HEK293T (cell line): ENCODE measurements around the gene OOSP3.

Experiments
- CTCF ChIA-PET: fragments of 350-600 bp; formaldehyde crosslinking; extraction: SDS; loops from one replicate; lab custom pipeline; 2021; ENCODE audit warnings: antibody characterized with exemption, inconsistent platforms; lab: Yijun Ruan, JAX
- POLR2A ChIA-PET: fragments of 350-600 bp; formaldehyde crosslinking; extraction: SDS; loops from one replicate; lab custom pipeline; 2020; ENCODE audit warnings: antibody characterized with exemption, inconsistent platforms; lab: Yijun Ruan, JAX
- DNase-seq: peaks from one replicate; pipeline ENCODE4 v3.0.0; 2012; ENCODE audit warnings: mixed read lengths; ENCODE audit errors: extremely low spot score
- ARNT ChIP-seq: fragments of 450-650 bp; IDR thresholded peaks from 2 replicates; pipeline ENCODE4 v1.6.1; 2017; ENCODE audit warnings: mild to moderate bottlenecking
- BHLHE40 ChIP-seq: fragments of 450-650 bp; IDR thresholded peaks from 2 replicates; pipeline ENCODE4 v1.6.1; 2016; ENCODE audit warnings: mild to moderate bottlenecking, moderate library complexity, borderline replicate concordance
- CTBP1 ChIP-seq: fragments of 450-650 bp; IDR thresholded peaks from 2 replicates; pipeline ENCODE4 v1.6.1; 2016; ENCODE audit warnings: borderline replicate concordance
- ELF4 ChIP-seq: fragments of 450-650 bp; IDR thresholded peaks from 2 replicates; pipeline ENCODE4 v1.6.1; 2017; ENCODE audit warnings: antibody characterized with exemption
- FOXA1 ChIP-seq: fragments of 450-650 bp; IDR thresholded peaks from 2 replicates; pipeline ENCODE4 v1.6.1; 2016; ENCODE audit warnings: mild to moderate bottlenecking
- FOXK2 ChIP-seq: fragments of 450-650 bp; IDR thresholded peaks from 2 replicates; pipeline ENCODE4 v1.6.1; 2016; ENCODE audit warnings: mild to moderate bottlenecking
- FOXM1 ChIP-seq: fragments of 450-650 bp; IDR thresholded peaks from 2 replicates; pipeline ENCODE4 v1.6.1; 2017; ENCODE audit warnings: mild to moderate bottlenecking, borderline replicate concordance
- HDGF ChIP-seq: fragments of 450-650 bp; IDR thresholded peaks from 2 replicates; pipeline ENCODE4 v1.6.1; 2017; ENCODE audit warnings: antibody characterized with exemption, borderline replicate concordance
- L3MBTL2 ChIP-seq: fragments of 450-650 bp; conservative IDR thresholded peaks from 2 replicates; pipeline ENCODE4 v1.6.1; 2016; ENCODE audit warnings: mild to moderate bottlenecking
- LEF1 ChIP-seq: fragments of 450-650 bp; IDR thresholded peaks from 2 replicates; pipeline ENCODE4 v1.6.1; 2017; ENCODE audit warnings: mild to moderate bottlenecking, borderline replicate concordance
- NFRKB ChIP-seq: fragments of 450-650 bp; IDR thresholded peaks from 2 replicates; pipeline ENCODE4 v1.6.1; 2016; ENCODE audit warnings: mild to moderate bottlenecking, moderate library complexity
- PKNOX1 ChIP-seq: fragments of 450-650 bp; IDR thresholded peaks from 2 replicates; pipeline ENCODE4 v1.6.1; 2016
- SP1 ChIP-seq: fragments of 450-650 bp; IDR thresholded peaks from 2 replicates; pipeline ENCODE4 v1.6.1; 2017
- SUZ12 ChIP-seq: fragments of 450-650 bp; IDR thresholded peaks from 2 replicates; pipeline ENCODE4 v1.6.1; 2016; ENCODE audit warnings: mild to moderate bottlenecking
- TARDBP ChIP-seq: fragments of 450-650 bp; IDR thresholded peaks from 2 replicates; pipeline ENCODE4 v1.6.1; 2016
- ZNF384 ChIP-seq: fragments of 450-650 bp; IDR thresholded peaks from 2 replicates; pipeline ENCODE4 v1.6.1; 2016

Gene OOSP3

GRCh38 chr11:59941091-59941490, 62.5 kb downstream of the OOSP3 start:
- TF ChIP-seq FOXM1 (no peak), SP1 (no peak), SUZ12 (no peak), NFRKB (no peak), TARDBP (no peak), ARNT (no peak), CTBP1 (no peak), ZNF384 (no peak), ELF4 (no peak), FOXA1 (no peak), PKNOX1 (no peak), L3MBTL2 (no peak), BHLHE40 (no peak), LEF1 (no peak), HDGF (no peak), FOXK2 (no peak)
- POLR2A ChIA-PET = no interaction called here
- DNase-seq = no peak
- CTCF ChIA-PET = no interaction called here

GRCh38 chr11:59943997-59944714, 65.6 kb downstream of the OOSP3 start:
- TF ChIP-seq SP1 (no peak), FOXK2 (no peak)
- ChIA-PET POLR2A (no interaction called here), CTCF (no interaction called here)
- DNase-seq = no peak

DNA sequence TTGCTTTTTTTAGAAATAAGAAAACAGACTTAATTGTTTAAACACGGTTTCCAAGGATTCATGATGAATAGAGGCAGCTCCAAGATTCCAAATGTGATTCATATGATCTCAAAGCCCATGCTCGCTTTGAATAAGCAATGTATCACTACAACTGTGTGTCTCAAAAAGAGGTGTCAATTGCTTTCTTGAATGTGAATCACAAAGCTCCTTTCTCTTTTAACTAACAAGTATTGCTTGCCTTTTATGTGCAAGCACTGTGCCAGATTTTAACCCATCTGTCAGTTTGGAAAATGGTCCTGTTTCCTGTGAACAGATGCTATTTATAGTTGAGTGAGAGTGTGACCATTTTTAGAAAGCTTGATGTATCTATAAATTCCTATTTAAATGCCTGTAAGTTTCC, 66.1 kb downstream of the OOSP3 start:
- DNase-seq = no peak
- ChIA-PET CTCF (no interaction called here), POLR2A (no interaction called here)
- TF ChIP-seq CTBP1 (no peak), ARNT (no peak), SUZ12 (no peak), PKNOX1 (no peak), FOXA1 (no peak), BHLHE40 (no peak), FOXK2 (no peak), HDGF (no peak), ZNF384 (no peak), ELF4 (no peak), TARDBP (no peak), FOXM1 (no peak), L3MBTL2 (no peak)
